ENCODE data around the gene RHBDL1.

The RHBDL1 gene

GRCh38 chr16:718922-719321 lies 43.5 kb downstream of the RHBDL1 start:
- Histone ChIP-seq H3K27ac (ENCODE audit: low read depth, low read length) (no peak overlapping the region), H4K20me1 (ENCODE audit: low read depth, low read length) (no peaks in the 10 kb centered on the region; the same call in 1 of the 2 replicates), H3K36me3 (ENCODE audit: low read length) (no peaks in the 10 kb centered on the region), H3K9ac (ENCODE audit: low read length) (no peak overlapping the region), H3K4me3 (ENCODE audit: insufficient read depth, low read length, poor library complexity, severe bottlenecking) (no peak overlapping the region), H3K9me2 (replicated peaks; ENCODE audit: insufficient read depth, low read length) (no peaks in the 10 kb centered on the region), H2AFZ (ENCODE audit: low read depth, low read length, severe bottlenecking) (no peak overlapping the region), H3K4me2 (ENCODE audit: low read depth, low read length, poor library complexity, severe bottlenecking) (no peak overlapping the region), H3F3A (ENCODE audit: insufficient read depth) (0 out of 2 replicates have a peak, but pooled peaks cover 3% of the 10 kb centered on the region), H3K79me2 (ENCODE audit: insufficient read depth, low read length) (no peaks in the 10 kb centered on the region), H3K27me3 (ENCODE audit: low read length) (no peaks in the 10 kb centered on the region), H3K9me3 (ENCODE audit: insufficient read depth, low read length) (no peaks in the 10 kb centered on the region)
- TF ChIP-seq, protein P1, sequence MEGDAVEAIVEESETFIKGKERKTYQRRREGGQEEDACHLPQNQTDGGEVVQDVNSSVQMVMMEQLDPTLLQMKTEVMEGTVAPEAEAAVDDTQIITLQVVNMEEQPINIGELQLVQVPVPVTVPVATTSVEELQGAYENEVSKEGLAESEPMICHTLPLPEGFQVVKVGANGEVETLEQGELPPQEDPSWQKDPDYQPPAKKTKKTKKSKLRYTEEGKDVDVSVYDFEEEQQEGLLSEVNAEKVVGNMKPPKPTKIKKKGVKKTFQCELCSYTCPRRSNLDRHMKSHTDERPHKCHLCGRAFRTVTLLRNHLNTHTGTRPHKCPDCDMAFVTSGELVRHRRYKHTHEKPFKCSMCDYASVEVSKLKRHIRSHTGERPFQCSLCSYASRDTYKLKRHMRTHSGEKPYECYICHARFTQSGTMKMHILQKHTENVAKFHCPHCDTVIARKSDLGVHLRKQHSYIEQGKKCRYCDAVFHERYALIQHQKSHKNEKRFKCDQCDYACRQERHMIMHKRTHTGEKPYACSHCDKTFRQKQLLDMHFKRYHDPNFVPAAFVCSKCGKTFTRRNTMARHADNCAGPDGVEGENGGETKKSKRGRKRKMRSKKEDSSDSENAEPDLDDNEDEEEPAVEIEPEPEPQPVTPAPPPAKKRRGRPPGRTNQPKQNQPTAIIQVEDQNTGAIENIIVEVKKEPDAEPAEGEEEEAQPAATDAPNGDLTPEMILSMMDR (IDR thresholded peaks at IDR 0.05; ENCODE audit: insufficient read depth, low read length, poor library complexity, severe bottlenecking), result no peak
- TF ChIP-seq EZH2phosphoT487 (conservative IDR thresholded peaks at IDR 0.05; ENCODE audit: low read length), result no peak

GRCh38 chr16:719815-720446 lies 44.5 kb downstream of the RHBDL1 start:
- Histone ChIP-seq H3K9me2 (replicated peaks; ENCODE audit: insufficient read depth, low read length) (no peaks in the 10 kb centered on the region), H3K79me2 (ENCODE audit: insufficient read depth, low read length) (no peaks in the 10 kb centered on the region), H3K9ac (ENCODE audit: low read length) (peak overlapping the region; percentile 99), H2AFZ (ENCODE audit: low read depth, low read length, severe bottlenecking) (no peak overlapping the region), H3K27me3 (ENCODE audit: low read length) (no peaks in the 10 kb centered on the region), H4K20me1 (ENCODE audit: low read depth, low read length) (no peaks in the 10 kb centered on the region; the same call in 1 of the 2 replicates), H3F3A (ENCODE audit: insufficient read depth) (0 out of 2 replicates have a peak, but pooled peaks cover 3% of the 10 kb centered on the region), H3K27ac (ENCODE audit: low read depth, low read length) (peak overlapping the region; percentile 82), H3K4me2 (ENCODE audit: low read depth, low read length, poor library complexity, severe bottlenecking) (peak overlapping the region; percentile 61), H3K9me3 (ENCODE audit: insufficient read depth, low read length) (no peaks in the 10 kb centered on the region), H3K36me3 (ENCODE audit: low read length) (no peaks in the 10 kb centered on the region), H3K4me3 (ENCODE audit: insufficient read depth, low read length, poor library complexity, severe bottlenecking) (peak overlapping the region; percentile 80)
- TF ChIP-seq, protein P1 (IDR thresholded peaks at IDR 0.05; ENCODE audit: insufficient read depth, low read length, poor library complexity, severe bottlenecking), result no peak
- no peak for TF ChIP-seq EZH2phosphoT487 (conservative IDR thresholded peaks at IDR 0.05; ENCODE audit: low read length)

DNA sequence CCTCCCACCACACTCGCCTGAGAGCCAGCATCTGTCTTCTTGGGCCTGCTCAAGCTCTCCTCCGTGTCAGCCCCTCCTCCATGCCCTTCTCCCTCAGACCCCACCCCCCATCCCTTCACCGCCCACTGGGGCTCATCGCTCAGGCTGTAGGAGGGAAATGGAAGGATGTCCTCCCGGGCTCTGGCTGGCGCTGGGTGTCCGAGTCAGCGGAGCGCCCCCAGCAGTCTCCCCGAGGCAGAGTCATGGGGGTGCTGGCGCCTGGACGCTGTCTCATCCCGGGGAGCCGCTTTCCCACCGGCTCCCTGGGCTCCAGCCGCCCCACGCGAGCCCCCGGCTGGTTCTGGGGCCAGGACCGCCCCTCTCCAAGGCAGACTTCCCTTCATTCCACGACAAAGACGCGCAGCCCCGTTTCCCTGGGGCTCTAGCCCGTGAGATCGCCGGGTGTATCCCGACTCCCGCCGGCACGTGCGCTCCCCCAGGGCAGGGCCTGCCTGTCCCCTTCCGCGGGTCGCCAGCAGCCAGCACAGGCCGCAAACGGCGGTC lies 45.0 kb downstream of the RHBDL1 start:
- H3K27me3 ChIP-seq (ENCODE audit: low read length), result no peaks in the 10 kb centered on the region
- no peaks in the 10 kb centered on the region for H3K9me2 ChIP-seq (replicated peaks; ENCODE audit: insufficient read depth, low read length)
- peak overlapping the region; percentile 48 for H2AFZ ChIP-seq (ENCODE audit: low read depth, low read length, severe bottlenecking)
- H3K79me2 ChIP-seq (ENCODE audit: insufficient read depth, low read length), result no peaks in the 10 kb centered on the region
- peak overlapping the region; percentile 99 for H3K9ac ChIP-seq (ENCODE audit: low read length)
- H3K36me3 ChIP-seq (ENCODE audit: low read length), result no peaks in the 10 kb centered on the region
- H3K9me3 ChIP-seq (ENCODE audit: insufficient read depth, low read length), result no peaks in the 10 kb centered on the region
- H3K4me3 ChIP-seq (ENCODE audit: insufficient read depth, low read length, poor library complexity, severe bottlenecking), result peak overlapping the region; percentile 80
- H4K20me1 ChIP-seq (ENCODE audit: low read depth, low read length), result no peaks in the 10 kb centered on the region; the same call in 1 of the 2 replicates
- peak overlapping the region; percentile 61 for H3K4me2 ChIP-seq (ENCODE audit: low read depth, low read length, poor library complexity, severe bottlenecking)
- 0 out of 2 replicates have a peak, but pooled peaks cover 3% of the 10 kb centered on the region for H3F3A ChIP-seq (ENCODE audit: insufficient read depth)
- no peak for TF ChIP-seq EZH2phosphoT487 (conservative IDR thresholded peaks at IDR 0.05; ENCODE audit: low read length)
- TF ChIP-seq, protein P1 (IDR thresholded peaks at IDR 0.05; ENCODE audit: insufficient read depth, low read length, poor library complexity, severe bottlenecking), result peak; percentile 27
- peak overlapping the region; percentile 82 for H3K27ac ChIP-seq (ENCODE audit: low read depth, low read length)

Data from SU-DHL-6 (cell line).